Mucosa of stomach (tissue), 1 donor: ENCODE data around the gene TEX53.

Source experiments
- H3K27me3 ChIP-seq: one replicate; pipeline ENCODE4 v1.7.0; 2013; ENCODE audit warnings: mild to moderate bottlenecking, low read length; ENCODE audit not compliant: control insufficient read depth, insufficient read depth
- H3K36me3 ChIP-seq: one replicate; pipeline ENCODE4 v1.7.0; 2013; ENCODE audit warnings: low read length; ENCODE audit not compliant: control insufficient read depth, insufficient read depth
- H3K4me1 ChIP-seq: one replicate; pipeline ENCODE4 v1.7.0; 2013; ENCODE audit warnings: mild to moderate bottlenecking, low read length; ENCODE audit not compliant: control insufficient read depth, insufficient read depth
- H3K4me3 ChIP-seq: one replicate; pipeline ENCODE4 v1.7.0; 2013; ENCODE audit warnings: low read length
- H3K9ac ChIP-seq: one replicate; pipeline ENCODE4 v1.7.0; 2013; ENCODE audit warnings: mild to moderate bottlenecking, low read length, moderate library complexity
- H3K9me3 ChIP-seq: one replicate; pipeline ENCODE4 v1.7.0; 2013; ENCODE audit warnings: mild to moderate bottlenecking, low read length, moderate library complexity; ENCODE audit not compliant: control insufficient read depth
- donor health status: Pancreatic carcinoma.

Gene TEX53

DNA sequence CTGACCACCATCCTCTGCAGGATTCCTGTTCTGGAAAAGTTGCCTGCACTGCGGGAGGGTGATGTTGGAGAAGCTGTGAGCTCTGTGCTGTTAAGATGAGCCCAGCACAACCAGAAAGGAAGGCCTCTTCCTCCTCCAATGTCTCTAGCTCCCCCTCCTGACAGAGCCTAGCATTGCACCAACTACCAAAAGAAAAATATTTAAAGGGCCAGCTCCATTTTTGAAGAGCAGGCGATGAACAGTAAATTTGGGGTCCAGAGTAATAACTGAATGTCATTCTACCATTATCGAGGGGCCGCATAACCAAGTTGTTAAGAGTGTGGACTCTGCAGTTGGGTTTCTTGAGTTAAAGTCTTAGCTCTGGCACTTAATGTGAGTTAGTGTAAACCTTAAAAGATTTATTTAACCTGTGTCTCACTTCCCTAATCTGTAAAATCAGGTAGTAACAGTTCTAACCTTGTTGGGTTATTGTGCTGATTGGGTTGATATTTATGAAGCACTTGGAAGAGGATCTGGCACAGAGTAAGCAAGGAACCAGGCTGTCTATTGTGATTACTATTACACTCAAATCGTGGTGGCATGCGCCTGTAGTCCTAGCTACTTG lies 3.9 kb downstream of the TEX53 start:
- no peak overlapping the region for H3K9ac ChIP-seq
- no peaks in the 10 kb centered on the region for H3K9me3 ChIP-seq
- H3K36me3 ChIP-seq: no peaks in the 10 kb centered on the region
- H3K27me3 ChIP-seq: no peaks in the 10 kb centered on the region
- H3K4me1 ChIP-seq: no peaks in the 10 kb centered on the region
- H3K4me3 ChIP-seq: no peak overlapping the region

DNA sequence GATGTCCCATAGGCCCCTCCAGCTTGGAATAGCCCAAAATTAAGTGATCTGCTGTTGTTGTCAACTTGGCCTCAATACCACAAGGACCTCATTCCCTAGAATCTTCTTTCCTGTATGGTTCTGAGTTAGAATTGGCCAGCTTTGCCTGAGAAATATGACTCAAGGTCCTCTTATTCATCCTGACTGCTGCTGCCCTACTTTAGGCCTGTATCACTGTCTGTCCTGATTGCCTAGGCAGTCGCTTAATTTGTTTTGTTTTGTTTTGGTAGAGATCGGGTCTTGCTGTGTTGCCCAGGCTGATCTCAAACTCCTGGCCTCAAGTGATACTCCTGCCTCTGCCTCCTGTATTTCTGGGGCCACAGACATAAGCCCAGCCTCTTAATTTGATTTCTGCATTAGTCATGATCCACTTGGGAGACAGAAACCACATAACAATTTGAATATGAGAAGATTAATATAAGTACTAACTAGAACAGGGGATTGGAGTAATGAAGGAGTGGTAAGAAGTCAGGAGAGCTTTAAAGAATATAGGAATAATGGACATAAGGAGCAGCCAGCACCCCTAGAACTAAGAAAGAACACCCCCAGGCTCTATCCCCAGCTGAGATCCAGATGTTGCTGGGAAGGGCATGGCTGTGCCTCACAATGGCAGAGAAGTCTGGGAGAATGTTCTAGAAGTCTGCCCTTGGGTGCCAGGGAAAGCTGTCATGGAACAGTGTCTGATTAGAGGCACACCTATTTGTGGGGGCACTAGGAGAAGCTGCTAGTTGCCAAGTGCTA lies 4.6 kb downstream of the TEX53 start:
- Histone ChIP-seq H3K4me3 (no peak overlapping the region), H3K9ac (no peak overlapping the region), H3K4me1 (no peaks in the 10 kb centered on the region), H3K36me3 (no peaks in the 10 kb centered on the region), H3K27me3 (no peaks in the 10 kb centered on the region), H3K9me3 (no peaks in the 10 kb centered on the region)

DNA sequence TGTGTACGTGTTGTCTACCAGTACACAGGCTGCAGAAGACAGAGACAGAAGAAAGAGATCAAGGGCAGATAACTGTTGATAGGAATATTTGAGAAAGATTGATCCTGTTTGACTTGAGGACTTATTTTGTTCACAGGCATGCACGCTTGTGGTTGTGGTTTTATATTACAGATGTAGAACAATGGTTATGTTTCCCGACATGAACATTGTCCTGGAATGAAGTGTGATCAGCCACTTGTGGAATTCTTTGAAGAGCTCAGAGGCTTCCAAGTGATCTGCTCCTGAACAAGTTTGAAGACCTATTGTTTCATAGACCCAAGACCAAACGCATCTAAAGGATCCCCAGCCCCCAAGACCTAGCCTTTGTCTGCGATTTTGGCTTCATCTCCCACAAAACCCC lies 13.7 kb downstream of the TEX53 start:
- Histone ChIP-seq H3K36me3 (no peaks in the 10 kb centered on the region), H3K9me3 (no peaks in the 10 kb centered on the region), H3K9ac (no peak overlapping the region), H3K27me3 (no peaks in the 10 kb centered on the region), H3K4me3 (no peak overlapping the region), H3K4me1 (no peaks in the 10 kb centered on the region)

DNA sequence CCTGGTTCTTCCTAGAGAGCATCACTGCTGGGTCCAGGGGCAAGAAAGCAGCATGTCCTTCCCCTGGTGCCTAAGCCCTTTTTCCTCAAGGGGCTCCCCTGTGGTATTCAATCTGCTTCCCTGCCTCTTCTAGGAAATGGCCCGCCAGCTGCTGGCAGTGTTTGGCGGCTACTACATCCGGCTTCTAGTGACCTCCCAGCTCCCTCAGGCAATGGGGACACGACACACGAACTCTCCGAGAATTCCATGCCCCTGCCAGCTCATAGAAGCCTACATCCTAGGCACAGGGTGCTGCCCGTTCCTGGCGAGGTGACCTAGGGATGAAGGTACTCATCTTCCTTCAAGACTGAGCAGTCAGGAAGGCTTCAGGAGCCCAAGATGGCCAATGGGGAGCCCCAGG lies 14.6 kb downstream of the TEX53 start:
- no peaks in the 10 kb centered on the region for H3K4me1 ChIP-seq
- H3K9me3 ChIP-seq: no peaks in the 10 kb centered on the region
- H3K4me3 ChIP-seq: no peak overlapping the region
- no peak overlapping the region for H3K9ac ChIP-seq
- no peaks in the 10 kb centered on the region for H3K27me3 ChIP-seq
- H3K36me3 ChIP-seq: no peaks in the 10 kb centered on the region

DNA sequence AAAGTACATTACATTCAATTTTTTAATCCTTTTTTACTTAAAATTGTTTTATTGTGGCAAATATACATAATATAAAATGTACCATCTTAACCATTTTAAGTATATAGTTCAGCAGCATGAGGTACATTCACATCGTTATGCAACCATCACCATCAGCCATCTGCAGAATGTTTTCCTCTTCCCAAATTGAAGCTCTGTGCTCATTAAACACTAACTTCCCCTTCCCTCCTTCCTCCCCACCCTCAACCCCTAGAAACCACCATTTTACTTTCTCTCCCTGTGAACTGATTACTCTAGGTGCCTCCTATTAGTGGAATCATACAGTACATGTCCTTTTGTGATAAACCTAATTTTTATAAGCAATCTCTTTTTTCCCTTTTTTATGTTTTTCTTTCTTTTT lies 15.6 kb downstream of the TEX53 start:
- no peak overlapping the region for H3K4me3 ChIP-seq
- H3K9ac ChIP-seq: no peak overlapping the region
- no peaks in the 10 kb centered on the region for H3K4me1 ChIP-seq
- no peaks in the 10 kb centered on the region for H3K36me3 ChIP-seq
- H3K27me3 ChIP-seq: no peaks in the 10 kb centered on the region
- no peaks in the 10 kb centered on the region for H3K9me3 ChIP-seq

DNA sequence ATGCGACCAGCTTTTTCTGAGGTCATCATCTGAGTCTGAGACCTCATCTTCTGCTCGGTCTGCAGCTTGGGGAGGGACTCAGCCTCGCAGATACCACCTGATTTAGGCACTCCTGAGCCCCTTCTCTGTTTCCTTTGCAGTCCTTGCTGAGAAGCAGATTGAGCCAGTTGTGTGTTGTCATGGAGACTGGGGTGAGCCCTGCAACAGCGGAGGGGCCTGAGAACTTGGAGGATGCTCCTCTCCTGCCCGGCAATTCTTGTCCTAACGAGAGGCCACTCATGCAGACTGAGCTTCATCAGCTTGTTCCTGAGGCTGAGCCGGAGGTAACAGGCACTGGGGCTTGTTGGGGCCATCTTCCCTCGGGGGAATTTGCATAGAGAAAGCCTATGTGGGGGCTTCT lies 19.2 kb downstream of the TEX53 start:
- Histone ChIP-seq H3K36me3 (no peaks in the 10 kb centered on the region), H3K9me3 (no peaks in the 10 kb centered on the region), H3K4me3 (no peak overlapping the region), H3K27me3 (no peaks in the 10 kb centered on the region), H3K9ac (no peak overlapping the region), H3K4me1 (no peaks in the 10 kb centered on the region)

DNA sequence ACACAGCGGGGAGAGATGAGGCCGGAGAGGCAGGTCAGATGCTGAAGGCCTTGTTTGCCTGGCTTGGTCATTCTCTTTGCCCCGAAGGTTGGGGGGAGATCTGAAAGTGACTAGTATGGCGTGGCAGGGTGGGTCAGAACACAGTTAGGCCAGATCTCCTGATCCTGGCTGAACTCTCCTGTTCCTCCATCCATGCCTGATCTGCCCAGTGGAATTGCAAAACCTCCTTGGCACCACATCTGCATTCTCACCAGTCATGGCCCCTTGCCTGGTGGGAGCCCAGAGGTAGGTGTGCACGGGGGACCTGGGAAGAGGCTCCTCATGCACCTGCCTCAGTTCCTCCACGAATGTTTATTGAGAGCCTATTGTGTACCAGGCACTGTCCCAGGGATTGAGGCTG lies 23.2 kb downstream of the TEX53 start:
- Histone ChIP-seq H3K36me3 (no peaks in the 10 kb centered on the region), H3K9ac (no peak overlapping the region), H3K4me3 (no peak overlapping the region), H3K4me1 (no peaks in the 10 kb centered on the region), H3K9me3 (no peaks in the 10 kb centered on the region), H3K27me3 (no peaks in the 10 kb centered on the region)

DNA sequence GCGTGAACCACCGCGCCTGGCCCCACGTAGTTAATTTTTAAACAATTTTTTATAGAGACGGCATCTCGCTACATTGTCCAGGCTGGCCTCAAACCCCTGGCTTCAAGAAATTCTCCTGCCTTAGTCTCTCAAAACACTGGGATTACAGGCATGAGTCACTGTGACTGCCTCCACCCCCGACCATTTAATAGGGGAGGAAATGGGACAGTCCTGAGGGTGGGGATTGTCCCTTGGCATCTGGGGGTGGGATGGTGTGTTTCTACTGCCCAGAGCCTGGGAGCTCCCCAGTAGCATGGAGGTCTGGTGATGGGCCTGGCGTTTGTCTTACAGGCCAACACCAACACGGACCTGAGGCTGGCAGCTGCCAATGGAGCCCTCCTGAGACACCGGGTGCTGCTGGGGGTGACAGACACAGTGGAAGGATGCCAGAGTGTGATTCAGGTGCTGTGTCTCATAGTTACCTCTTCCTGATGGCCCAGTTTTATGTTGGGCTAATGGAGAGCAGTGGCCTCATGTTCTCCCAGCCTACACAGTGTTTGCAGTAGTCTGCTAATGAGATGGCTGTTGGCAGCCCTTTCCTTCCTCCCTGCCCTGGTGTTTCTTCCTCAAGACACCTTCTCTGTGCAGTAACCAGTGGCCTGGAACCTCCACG lies 24.0 kb downstream of the TEX53 start:
- no peaks in the 10 kb centered on the region for H3K36me3 ChIP-seq
- H3K4me3 ChIP-seq: no peak overlapping the region
- H3K27me3 ChIP-seq: no peaks in the 10 kb centered on the region
- H3K9ac ChIP-seq: no peak overlapping the region
- H3K4me1 ChIP-seq: no peaks in the 10 kb centered on the region
- H3K9me3 ChIP-seq: no peaks in the 10 kb centered on the region

DNA sequence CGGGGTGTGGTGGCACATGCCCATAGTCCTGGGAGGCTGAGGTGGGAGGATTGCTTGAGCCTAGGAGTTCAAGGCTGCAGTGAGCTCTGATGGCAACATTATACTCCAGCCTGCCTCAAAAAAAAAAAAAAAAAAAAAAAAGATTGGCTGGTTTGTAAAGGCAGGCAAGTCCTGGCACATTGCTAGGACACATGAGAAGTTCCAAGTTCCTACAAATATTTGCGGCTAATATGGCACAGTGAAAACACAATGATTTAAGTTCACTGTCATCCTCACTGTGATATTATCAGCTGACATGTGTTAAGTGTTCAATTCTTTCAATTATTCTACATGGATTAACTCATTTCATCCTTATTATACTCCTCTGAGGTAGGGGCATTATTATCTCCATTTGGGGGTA lies 26.4 kb downstream of the TEX53 start:
- H3K4me3 ChIP-seq: no peak overlapping the region
- no peak overlapping the region for H3K9ac ChIP-seq
- no peaks in the 10 kb centered on the region for H3K4me1 ChIP-seq
- H3K27me3 ChIP-seq: no peaks in the 10 kb centered on the region
- no peaks in the 10 kb centered on the region for H3K9me3 ChIP-seq
- no peaks in the 10 kb centered on the region for H3K36me3 ChIP-seq

DNA sequence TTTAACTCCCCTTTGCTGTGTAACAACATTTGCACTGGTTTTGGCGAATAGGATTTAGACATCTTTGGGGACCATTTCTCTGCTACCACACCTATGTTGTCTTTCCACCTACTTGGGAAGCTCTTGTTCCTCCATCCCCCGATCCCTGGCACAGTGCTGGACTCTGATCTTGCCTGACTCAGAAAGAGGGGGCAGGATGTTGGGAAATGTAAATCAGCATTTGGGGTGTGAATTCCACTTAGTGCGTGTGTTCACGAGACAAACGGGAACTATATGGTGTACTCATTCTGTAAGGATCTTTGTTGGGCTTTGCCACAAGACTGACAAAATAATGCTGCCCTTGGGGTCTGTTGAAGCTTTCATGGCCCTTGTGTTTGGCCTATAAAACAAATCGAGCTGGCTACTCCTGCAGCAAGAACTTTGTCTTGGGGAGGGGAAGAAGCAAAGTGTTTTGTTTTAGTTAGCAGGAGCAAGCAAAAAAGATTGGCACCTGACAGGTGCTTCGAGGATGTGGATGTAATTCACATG lies 28.0 kb downstream of the TEX53 start:
- no peak overlapping the region for H3K4me3 ChIP-seq
- H3K27me3 ChIP-seq: no peaks in the 10 kb centered on the region
- H3K9me3 ChIP-seq: no peaks in the 10 kb centered on the region
- no peaks in the 10 kb centered on the region for H3K36me3 ChIP-seq
- H3K4me1 ChIP-seq: no peaks in the 10 kb centered on the region
- H3K9ac ChIP-seq: no peak overlapping the region

DNA sequence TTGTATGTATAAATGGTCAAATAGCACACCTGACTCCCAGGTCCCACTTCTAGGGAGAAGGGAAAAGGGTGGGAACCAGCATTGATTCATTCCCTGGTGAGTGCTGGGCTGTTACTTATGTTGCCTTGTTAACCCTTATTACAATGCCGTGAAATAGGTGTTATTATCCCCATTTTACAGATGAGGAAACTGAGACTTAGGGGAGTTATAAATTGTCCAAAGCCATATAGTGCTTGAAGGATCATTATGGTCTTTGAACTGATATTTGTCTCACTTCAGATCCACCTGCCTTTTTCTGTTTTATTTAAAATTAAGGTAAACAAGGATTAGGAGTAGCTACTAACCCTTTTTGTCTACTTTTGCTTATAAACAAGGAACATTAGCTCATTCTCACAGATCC lies 30.1 kb downstream of the TEX53 start:
- Histone ChIP-seq H3K4me3 (no peak overlapping the region), H3K9ac (no peak overlapping the region), H3K9me3 (no peaks in the 10 kb centered on the region), H3K36me3 (no peaks in the 10 kb centered on the region), H3K27me3 (no peaks in the 10 kb centered on the region), H3K4me1 (no peaks in the 10 kb centered on the region)

DNA sequence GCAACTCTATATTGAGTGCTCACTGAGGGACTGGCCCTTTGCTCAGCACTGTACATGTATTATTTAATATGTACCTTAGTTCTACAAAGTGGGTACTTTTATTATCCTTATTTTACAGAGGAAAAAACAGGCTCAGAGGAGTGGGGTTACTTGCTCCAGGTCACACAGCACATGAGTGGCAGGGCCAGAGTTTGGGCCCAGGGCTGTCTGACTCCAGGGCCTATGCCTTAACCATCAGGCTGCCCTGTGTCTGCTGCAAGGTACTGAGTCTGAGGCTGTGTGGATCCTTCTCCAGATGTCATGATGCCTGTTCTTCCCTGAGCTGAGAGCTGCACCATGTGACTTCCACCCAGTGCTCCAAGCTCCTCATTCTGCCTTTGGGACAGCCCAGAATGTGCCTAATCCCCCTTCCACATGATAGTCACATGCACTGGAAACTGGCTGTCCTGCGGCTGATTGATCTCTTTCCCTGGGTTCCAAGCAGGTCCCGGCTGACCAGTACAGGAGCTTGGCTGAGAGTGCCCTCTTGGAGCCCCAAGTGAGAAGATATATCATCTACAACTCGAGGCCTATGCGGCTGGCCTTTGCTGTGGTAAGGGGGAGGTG lies 31.1 kb downstream of the TEX53 start:
- H3K4me3 ChIP-seq: no peak overlapping the region
- no peak overlapping the region for H3K9ac ChIP-seq
- no peaks in the 10 kb centered on the region for H3K4me1 ChIP-seq
- H3K9me3 ChIP-seq: no peaks in the 10 kb centered on the region
- H3K27me3 ChIP-seq: no peaks in the 10 kb centered on the region
- H3K36me3 ChIP-seq: no peaks in the 10 kb centered on the region
